Measurements from ENCODE around the gene MARCHF3.

DNA sequence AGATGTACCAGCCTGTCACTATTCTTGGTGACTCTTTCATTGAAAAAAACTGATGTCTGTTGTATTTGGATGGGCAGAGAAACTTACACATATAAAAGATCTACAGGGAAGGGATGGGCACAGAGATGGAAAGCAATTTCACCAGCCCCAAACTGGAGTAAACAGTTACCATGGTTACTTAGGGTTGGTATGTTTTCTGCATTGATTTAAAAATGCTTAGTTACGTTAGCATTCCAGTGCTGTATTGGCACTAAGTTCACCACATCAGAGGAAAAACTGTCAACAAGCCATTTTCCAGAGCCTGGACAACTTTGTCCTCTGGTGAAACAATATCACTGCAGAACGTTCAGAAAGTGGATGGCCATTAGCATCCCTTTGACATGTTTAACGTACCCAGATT lies 28.0 kb downstream of the MARCHF3 start:
- TF ChIP-seq, protein P1, sequence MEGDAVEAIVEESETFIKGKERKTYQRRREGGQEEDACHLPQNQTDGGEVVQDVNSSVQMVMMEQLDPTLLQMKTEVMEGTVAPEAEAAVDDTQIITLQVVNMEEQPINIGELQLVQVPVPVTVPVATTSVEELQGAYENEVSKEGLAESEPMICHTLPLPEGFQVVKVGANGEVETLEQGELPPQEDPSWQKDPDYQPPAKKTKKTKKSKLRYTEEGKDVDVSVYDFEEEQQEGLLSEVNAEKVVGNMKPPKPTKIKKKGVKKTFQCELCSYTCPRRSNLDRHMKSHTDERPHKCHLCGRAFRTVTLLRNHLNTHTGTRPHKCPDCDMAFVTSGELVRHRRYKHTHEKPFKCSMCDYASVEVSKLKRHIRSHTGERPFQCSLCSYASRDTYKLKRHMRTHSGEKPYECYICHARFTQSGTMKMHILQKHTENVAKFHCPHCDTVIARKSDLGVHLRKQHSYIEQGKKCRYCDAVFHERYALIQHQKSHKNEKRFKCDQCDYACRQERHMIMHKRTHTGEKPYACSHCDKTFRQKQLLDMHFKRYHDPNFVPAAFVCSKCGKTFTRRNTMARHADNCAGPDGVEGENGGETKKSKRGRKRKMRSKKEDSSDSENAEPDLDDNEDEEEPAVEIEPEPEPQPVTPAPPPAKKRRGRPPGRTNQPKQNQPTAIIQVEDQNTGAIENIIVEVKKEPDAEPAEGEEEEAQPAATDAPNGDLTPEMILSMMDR (conservative IDR thresholded peaks at IDR 0.05) = no peak
- no peak for TF ChIP-seq ZFX (IDR thresholded peaks at IDR 0.05)

Measured in C4-2B (cell line).